Choroid plexus epithelial cell (primary cell): Measurements from ENCODE around the gene DLL4.
"Not testable (repeated sequence)": the region's sequence is repeated elsewhere in the genome, so short reads cannot be mapped to it uniquely, and the experiment has no call there.

ENCODE experiments used
- DNase-seq: peaks from one replicate; pipeline ENCODE4 v3.0.0-alpha.2; 2010; ENCODE audit warnings: low read depth
- H3K4me3 ChIP-seq: 2 replicates; pipeline ENCODE4 v1.5.1; 2011; ENCODE audit warnings: low read depth, mild to moderate bottlenecking, control low read depth, low read length, moderate library complexity
- TF ChIP-seq, protein P1 (sequence below): conservative IDR thresholded peaks from 2 replicates; pipeline ENCODE4 v1.5.1; 2011; ENCODE audit warnings: low read depth, mild to moderate bottlenecking, control low read depth, inconsistent platforms, low read length, moderate library complexity

DLL4 gene

DNA sequence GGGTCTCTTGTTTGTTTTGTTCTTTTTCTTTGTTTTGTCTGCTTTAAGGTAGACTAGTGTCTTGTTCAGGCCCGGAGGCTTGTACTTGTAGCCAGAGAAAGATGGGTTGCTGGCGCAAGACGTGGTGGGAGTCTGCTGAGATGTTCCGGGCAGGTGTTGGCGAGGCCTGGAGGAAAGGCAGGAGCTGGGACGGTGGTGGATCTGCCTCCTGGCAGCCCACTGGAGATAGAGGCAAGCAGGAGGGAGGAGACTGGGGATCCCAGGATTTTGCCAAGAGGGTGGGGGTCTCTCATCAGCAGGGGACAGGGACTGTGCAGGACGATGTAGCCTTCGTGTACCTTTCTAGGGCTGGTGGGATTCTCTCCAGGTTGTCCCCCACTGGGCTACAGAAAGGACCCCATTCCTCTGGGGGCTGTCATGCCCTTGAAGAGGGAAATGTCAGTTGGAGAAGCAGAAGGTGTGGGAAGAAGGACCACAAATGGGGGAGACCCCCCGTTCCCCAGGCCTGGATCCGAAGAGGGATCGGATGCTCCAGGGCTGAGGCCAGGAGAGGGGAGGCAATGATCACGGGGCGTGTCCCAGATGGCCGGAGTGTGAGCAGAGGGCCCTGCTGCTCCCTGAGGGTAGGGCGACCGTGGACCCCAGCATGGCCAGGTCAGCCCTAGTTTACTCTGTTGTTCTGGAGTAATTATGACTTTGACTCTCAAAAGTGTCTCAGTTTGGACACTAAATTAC is 31.2 kb downstream of the DLL4 start:
- TF ChIP-seq, protein P1, sequence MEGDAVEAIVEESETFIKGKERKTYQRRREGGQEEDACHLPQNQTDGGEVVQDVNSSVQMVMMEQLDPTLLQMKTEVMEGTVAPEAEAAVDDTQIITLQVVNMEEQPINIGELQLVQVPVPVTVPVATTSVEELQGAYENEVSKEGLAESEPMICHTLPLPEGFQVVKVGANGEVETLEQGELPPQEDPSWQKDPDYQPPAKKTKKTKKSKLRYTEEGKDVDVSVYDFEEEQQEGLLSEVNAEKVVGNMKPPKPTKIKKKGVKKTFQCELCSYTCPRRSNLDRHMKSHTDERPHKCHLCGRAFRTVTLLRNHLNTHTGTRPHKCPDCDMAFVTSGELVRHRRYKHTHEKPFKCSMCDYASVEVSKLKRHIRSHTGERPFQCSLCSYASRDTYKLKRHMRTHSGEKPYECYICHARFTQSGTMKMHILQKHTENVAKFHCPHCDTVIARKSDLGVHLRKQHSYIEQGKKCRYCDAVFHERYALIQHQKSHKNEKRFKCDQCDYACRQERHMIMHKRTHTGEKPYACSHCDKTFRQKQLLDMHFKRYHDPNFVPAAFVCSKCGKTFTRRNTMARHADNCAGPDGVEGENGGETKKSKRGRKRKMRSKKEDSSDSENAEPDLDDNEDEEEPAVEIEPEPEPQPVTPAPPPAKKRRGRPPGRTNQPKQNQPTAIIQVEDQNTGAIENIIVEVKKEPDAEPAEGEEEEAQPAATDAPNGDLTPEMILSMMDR: no peak
- DNase-seq: no peak
- no peak overlapping the region for H3K4me3 ChIP-seq

DNA sequence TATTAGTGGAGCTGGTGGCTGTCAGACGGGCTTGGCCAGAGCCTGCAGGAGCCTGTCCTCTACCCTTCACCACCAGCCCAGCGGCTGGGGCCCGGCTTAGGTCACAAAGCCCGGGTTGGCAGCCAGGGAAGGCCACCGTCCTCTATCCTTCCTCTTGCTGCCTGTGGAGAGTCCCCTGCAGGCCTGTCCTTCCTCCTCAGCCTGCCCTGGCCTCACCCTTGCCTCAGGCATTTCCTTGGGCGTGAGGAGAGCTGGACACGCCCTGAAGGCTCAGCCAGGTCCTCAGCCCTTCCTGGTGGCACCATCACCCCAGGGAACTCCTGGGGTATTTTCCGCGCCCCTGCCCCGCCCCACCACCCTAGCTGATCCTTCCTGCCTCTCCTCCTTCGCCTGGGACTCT is 31.8 kb downstream of the DLL4 start:
- no peak overlapping the region for H3K4me3 ChIP-seq
- no peak for DNase-seq
- TF ChIP-seq, protein P1: no peak

DNA sequence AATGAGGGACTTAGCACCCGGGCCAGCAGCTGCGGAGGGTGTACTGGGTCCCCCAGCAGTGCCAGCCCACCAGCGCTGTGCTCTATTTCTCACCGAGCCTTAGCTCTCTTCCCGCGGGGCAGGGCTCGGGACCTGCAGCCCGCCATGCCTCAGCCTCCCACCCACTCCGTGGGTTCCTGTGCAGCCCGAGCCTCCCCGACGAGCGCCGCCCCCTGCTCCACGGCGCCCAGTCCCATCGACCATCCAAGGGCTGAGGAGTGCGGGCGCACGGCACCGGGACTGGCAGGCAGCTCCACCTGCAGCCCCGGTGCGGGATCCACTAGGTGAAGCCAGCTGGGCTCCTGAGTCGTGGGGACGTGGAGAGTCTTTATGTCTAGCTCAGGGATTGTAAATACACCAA is 32.6 kb downstream of the DLL4 start:
- not testable (repeated sequence) for DNase-seq, H3K4me3 ChIP-seq

DNA sequence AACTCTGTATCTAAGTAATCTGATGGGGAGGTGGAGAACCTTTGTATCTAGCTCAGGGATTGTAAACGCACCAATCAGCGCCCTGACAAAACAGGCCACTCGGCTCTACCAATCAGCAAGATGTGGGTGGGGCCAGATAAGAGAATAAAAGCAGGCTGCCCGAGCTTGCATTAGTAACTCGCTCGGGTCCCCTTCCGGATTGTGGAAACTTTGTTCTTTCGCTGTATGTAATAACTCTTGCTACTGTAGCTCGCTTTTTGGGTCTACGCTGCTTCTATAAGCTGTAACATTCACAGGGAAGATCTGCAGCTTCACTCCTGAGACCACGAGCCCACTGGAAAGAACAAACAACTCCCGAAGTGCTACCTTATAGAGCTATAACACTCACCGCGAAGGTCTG is 33.2 kb downstream of the DLL4 start:
- DNase-seq, H3K4me3 ChIP-seq: not testable (repeated sequence)

DNA sequence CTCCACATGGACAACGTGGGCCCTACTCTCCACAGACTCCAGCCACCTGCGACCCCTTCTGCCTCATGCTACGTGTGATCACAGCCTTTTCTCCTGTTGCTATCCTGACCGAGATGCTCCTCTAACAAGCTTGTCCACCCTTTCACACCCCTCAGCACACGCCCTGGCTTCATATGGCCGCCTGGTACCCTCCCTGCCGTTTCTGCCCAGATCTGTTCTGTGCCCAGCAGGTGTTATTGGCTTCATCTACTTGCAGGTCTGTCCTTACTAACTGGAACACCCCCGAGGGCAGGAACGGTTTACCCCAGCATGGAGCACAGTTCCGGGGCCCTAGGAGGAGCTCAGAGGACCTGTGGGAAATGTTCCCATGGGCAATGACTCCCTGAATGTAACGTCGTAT is 34.1 kb downstream of the DLL4 start:
- no peak for DNase-seq
- no peak overlapping the region for H3K4me3 ChIP-seq
- TF ChIP-seq, protein P1: no peak

DNA sequence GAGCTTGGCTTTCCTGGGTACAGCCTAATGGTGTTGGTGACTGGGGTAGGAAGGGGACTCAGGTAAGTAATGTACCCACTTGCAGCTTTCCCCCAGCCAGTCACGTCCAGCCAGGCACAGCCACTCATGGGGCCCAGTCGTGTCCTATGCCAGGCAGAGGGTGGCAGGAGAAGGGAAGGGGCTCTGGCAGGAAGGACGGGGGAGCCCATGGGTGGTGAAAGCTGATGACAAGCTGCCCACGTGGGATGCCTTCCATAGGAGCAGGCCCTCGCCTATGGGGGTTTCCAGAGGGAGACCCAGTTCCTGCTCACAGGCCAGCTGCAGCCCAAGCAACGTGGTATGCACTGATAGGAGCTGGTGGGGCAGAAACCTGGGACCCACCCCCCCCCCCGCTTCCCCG is 34.9 kb downstream of the DLL4 start:
- H3K4me3 ChIP-seq: no peak overlapping the region
- TF ChIP-seq, protein P1: no peak
- DNase-seq: no peak

DNA sequence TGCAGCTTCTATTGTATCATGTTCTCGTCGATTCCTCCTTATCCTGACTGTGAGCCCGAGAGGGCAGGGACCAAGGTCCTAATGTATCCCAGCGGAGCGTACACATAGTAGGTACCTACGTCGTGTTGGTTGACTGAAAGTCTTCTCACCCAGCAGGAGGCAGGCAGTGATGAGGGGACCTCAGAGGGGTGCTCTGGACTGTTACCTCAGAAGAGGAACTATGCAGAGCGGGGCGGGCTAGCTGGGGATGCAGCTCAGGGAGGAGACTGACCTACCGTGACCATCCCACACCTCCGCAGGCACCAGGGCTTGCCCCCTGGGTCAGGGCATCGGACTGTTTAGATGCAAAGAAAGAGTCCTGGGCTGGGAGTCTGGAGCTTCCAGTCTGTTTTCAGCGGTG is 35.5 kb downstream of the DLL4 start:
- DNase-seq: no peak
- TF ChIP-seq, protein P1: no peak
- no peak overlapping the region for H3K4me3 ChIP-seq

DNA sequence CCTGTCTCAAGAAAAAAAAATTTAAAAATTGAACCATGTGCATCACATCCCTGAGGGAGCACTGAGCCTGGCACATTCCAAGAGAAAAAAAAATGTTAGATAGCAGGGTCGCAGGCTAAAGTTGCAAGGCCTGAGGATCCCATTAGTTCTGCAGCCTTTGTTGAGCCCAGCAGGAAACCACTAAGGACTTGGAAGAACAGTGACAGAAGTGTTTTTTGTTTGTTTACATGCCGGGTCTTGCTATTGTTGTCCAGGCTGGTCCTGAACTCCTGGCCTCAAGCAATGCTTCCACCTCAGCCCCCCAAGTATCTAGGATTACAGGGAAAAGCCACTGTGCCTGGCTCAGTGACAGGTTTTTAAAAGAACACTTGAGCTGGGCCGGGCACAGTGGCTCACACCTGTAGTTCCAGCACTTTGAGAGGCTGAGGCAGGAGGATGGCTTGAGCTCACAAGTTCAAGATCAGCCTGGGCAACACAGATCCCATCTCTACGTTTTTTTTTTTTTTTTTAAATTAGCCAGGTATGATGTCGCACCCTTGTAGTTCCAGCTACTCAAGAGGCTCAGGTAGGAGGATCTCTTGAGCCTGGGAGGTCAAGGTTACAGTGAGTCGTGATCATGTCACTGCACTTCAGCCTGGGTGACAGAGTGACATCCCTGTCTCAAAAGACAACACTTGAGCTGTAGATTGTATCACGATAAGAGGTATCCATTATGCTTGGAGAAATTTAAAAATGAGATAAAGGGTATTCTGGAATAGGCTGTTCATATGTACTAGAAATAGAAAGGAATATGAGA is 39.3 kb downstream of the DLL4 start:
- no peak for DNase-seq

More for the DNA sequence above, 39.3 kb downstream of the DLL4 start:
- TF ChIP-seq, protein P1: no peak
- no peak overlapping the region for H3K4me3 ChIP-seq
